Measurements from ENCODE around the gene COL6A1. TPM values are rescaled to one million over a fixed set of nuclear protein-coding genes. Genes with fewer than 3 reads are reported as not detected.

The COL6A1 gene
- total RNA-seq = 0.11 TPM in 1 of 2 replicates, not detected in the other

- H3K27me3 Mint-ChIP-seq = peaks cover 3% of the 10 kb centered on the region
- no peak within 1 kb of the TSS for H3K27ac Mint-ChIP-seq
- TF ChIP-seq CTCF (IDR thresholded peaks at IDR 0.05) = no peak
- POLR2A ChIA-PET = no interaction called here
- DNase-seq (peak; percentile 22), ATAC-seq (ENCODE audit: low read depth) (peak; percentile 67)
- no peaks in the 10 kb centered on the region for H3K9me3 Mint-ChIP-seq
- H3K4me3 Mint-ChIP-seq = peak within 1 kb of the TSS; percentile 11
- CTCF ChIA-PET = no interaction called here
- H3K36me3 Mint-ChIP-seq (ENCODE audit: low read depth) = no peaks in the 10 kb centered on the region
- H3K4me1 Mint-ChIP-seq = peaks cover 1% of the 10 kb centered on the region
- intact Hi-C loops (cut with micrococcal nuclease) = no loop called here
Observed at GRCh38 chr21:45981151-45982091, at the start of gene COL6A1. Gene COL6A1 (plus strand): TSS chr21:45981770. CDS start chr21:45981851, 81 bp downstream.

- Mint-ChIP-seq H3K4me1 (no peaks in the 10 kb centered on the region), H3K4me3 (no peak overlapping the region), H3K27me3 (peaks cover 3% of the 10 kb centered on the region), H3K9me3 (no peaks in the 10 kb centered on the region), H3K27ac (no peak overlapping the region), H3K36me3 (ENCODE audit: low read depth) (no peaks in the 10 kb centered on the region)
- DNase-seq (no peak), ATAC-seq (ENCODE audit: low read depth) (no peak)
- CTCF ChIA-PET = no interaction called here
- TF ChIP-seq CTCF (IDR thresholded peaks at IDR 0.05) = no peak
- intact Hi-C loops (cut with micrococcal nuclease) = no loop called here
- POLR2A ChIA-PET = no interaction called here
Observed at GRCh38 chr21:45932922-45933502, 48.6 kb upstream of the COL6A1 start.

GRCh38 chr21:45934085-45934484, 47.5 kb upstream of the COL6A1 start:
- DNase-seq (no peak), ATAC-seq (ENCODE audit: low read depth) (no peak)
- Mint-ChIP-seq H3K9me3 (no peaks in the 10 kb centered on the region), H3K27ac (no peak overlapping the region), H3K4me3 (no peak overlapping the region), H3K27me3 (peaks cover 3% of the 10 kb centered on the region), H3K36me3 (ENCODE audit: low read depth) (no peaks in the 10 kb centered on the region), H3K4me1 (no peaks in the 10 kb centered on the region)
- no peak for TF ChIP-seq CTCF (IDR thresholded peaks at IDR 0.05)
- ChIA-PET POLR2A (no interaction called here), CTCF (no interaction called here)
- intact Hi-C loops (cut with micrococcal nuclease) = no loop called here

- POLR2A ChIA-PET = no interaction called here
- no peak for DNase-seq
- no peak for TF ChIP-seq CTCF (IDR thresholded peaks at IDR 0.05)
- no peak overlapping the region for H3K4me3 Mint-ChIP-seq
- intact Hi-C loops (cut with micrococcal nuclease) = no loop called here
- H3K27ac Mint-ChIP-seq = no peak overlapping the region
- ATAC-seq (ENCODE audit: low read depth) = no peak
- H3K36me3 Mint-ChIP-seq (ENCODE audit: low read depth) = no peaks in the 10 kb centered on the region
- H3K9me3 Mint-ChIP-seq = no peaks in the 10 kb centered on the region
- CTCF ChIA-PET = no interaction called here
- no peaks in the 10 kb centered on the region for H3K4me1 Mint-ChIP-seq
- H3K27me3 Mint-ChIP-seq = peaks cover 3% of the 10 kb centered on the region
Observed at GRCh38 chr21:45934554-45934953, 47.0 kb upstream of the COL6A1 start.

GRCh38 chr21:45935628-45936027, 45.9 kb upstream of the COL6A1 start:
- Mint-ChIP-seq H3K27me3 (peaks cover 3% of the 10 kb centered on the region), H3K36me3 (ENCODE audit: low read depth) (no peaks in the 10 kb centered on the region), H3K27ac (no peak overlapping the region), H3K9me3 (no peaks in the 10 kb centered on the region), H3K4me1 (no peaks in the 10 kb centered on the region), H3K4me3 (no peak overlapping the region)
- ATAC-seq (ENCODE audit: low read depth) (no peak), DNase-seq (no peak)
- CTCF ChIA-PET = no interaction called here
- TF ChIP-seq CTCF (IDR thresholded peaks at IDR 0.05) = no peak
- intact Hi-C loops (cut with micrococcal nuclease) = no loop called here
- POLR2A ChIA-PET = no interaction called here

Measured in activated B cell treated with CpG ODN at 0.5 μM for 24 hours (primary cell).